Cardiac fibroblast (primary cell): ENCODE results near the gene RNF152.

Experiments
- DNase-seq, 2 donors: peaks; one replicate each; pipeline versions ENCODE4 v3.0.0 to v3.0.0-alpha.2; 2010; ENCODE audit warnings: low read depth in 2 of 2
- H3K4me3 ChIP-seq, 2 donors: replicated peaks in 1 of 2; 1 replicate in 1 of 2; 2 replicates in 1 of 2; pipeline ENCODE4 v1.5.1; 2011; ENCODE audit warnings: low read depth in 2 of 2, low read length in 2 of 2, mild to moderate bottlenecking in 2 of 2, moderate library complexity in 1 of 2
- CTCF ChIP-seq: IDR thresholded peaks from one replicate; pipeline ENCODE4 v1.5.1; 2011; ENCODE audit warnings: low read depth, mild to moderate bottlenecking, low read length, inconsistent platforms

The RNF152 gene

GRCh38 chr18:61855449-61856378, 37.1 kb downstream of the RNF152 start:
- no peak for TF ChIP-seq CTCF
- no peak overlapping the region for H3K4me3 ChIP-seq
- no peak for DNase-seq

- H3K4me3 ChIP-seq: no peak overlapping the region
- peak; percentile 17 to 80 for DNase-seq
- TF ChIP-seq CTCF: no peak
Measured at GRCh38 chr18:61854578-61855448, 38.0 kb downstream of the RNF152 start.

GRCh38 chr18:61853855-61854254, 39.0 kb downstream of the RNF152 start:
- DNase-seq: no peak
- no peak overlapping the region for H3K4me3 ChIP-seq
- no peak for TF ChIP-seq CTCF

GRCh38 chr18:61852496-61852895, 40.3 kb downstream of the RNF152 start:
- no peak for TF ChIP-seq CTCF
- no peak overlapping the region for H3K4me3 ChIP-seq
- peak in 1 of 2 donors; percentile 32 for DNase-seq

- no peak overlapping the region for H3K4me3 ChIP-seq
- DNase-seq: peak; percentile 40 to 86
- no peak for TF ChIP-seq CTCF
Measured at GRCh38 chr18:61851940-61852451, 40.8 kb downstream of the RNF152 start.

- TF ChIP-seq CTCF: no peak
- no peak overlapping the region for H3K4me3 ChIP-seq
- no peak for DNase-seq
Measured at GRCh38 chr18:61851279-61851678, 41.5 kb downstream of the RNF152 start.
